Cardiac muscle cell (in vitro differentiated cells and primary cell): ENCODE measurements around the gene TNFRSF4. TPM values are rescaled to one million over a fixed set of nuclear protein-coding genes. Genes with fewer than 3 reads are reported as not detected.

Experiments used
- DNase-seq, 2 donors: peaks; one replicate each; pipeline versions ENCODE4 v3.0.0 to v3.0.0-alpha.2; 2010 to 2017; ENCODE audit warnings: low read depth in 1 of 2, low spot score in 1 of 2
- H3K27ac ChIP-seq: fragments of 200-600 bp; sonication (generic); 2 replicates; pipeline ENCODE4 v1.5.1; 2016
- H3K27me3 ChIP-seq: fragments of 200-600 bp; sonication (generic); 2 replicates; pipeline ENCODE4 v1.6.0; 2016; ENCODE audit warnings: control low read depth
- H3K36me3 ChIP-seq: fragments of 200-600 bp; sonication (generic); 2 replicates; pipeline ENCODE4 v1.5.1; 2016; ENCODE audit warnings: control low read depth
- H3K4me1 ChIP-seq: fragments of 200-600 bp; sonication (generic); 2 replicates; pipeline ENCODE4 v1.8.1; 2017; ENCODE audit warnings: low read depth, mild to moderate bottlenecking, mixed run types
- H3K4me3 ChIP-seq: fragments of 200-600 bp; sonication (generic); 2 replicates; pipeline ENCODE4 v1.5.1; 2016; ENCODE audit warnings: mild to moderate bottlenecking
- H3K9me3 ChIP-seq: fragments of 200-600 bp; sonication (generic); 2 replicates; pipeline ENCODE4 v1.5.1; 2017; ENCODE audit warnings: low read depth, mild to moderate bottlenecking, control low read depth
- CTCF ChIP-seq: IDR thresholded peaks from 2 replicates; pipeline ENCODE4 v1.5.1; 2012; ENCODE audit warnings: low read depth, mild to moderate bottlenecking, low read length
- polyA plus RNA-seq: library from polyadenylated mRNA; unstranded; fragments of >200 nt; fragmentation: Nextera tagmentation; extraction: Ambion mirVana; gene quantifications from 2 replicates; pipeline ENCODE4 v1.2.1, GENCODE V29; 2016
- total RNA-seq: library from RNA; depleted of rRNA; stranded (reverse); fragments of >200 nt; gene quantifications from 2 replicates; pipeline ENCODE4 v1.2.3, GENCODE V29; 2016

The TNFRSF4 gene
- total and polyA plus RNA-seq, 2 experiments from 2014 or later: not detected

GRCh38 chr1:1207571-1207892 lies 6.4 kb downstream of the TNFRSF4 start:
- Histone ChIP-seq H3K4me1 (no peaks in the 10 kb centered on the region), H3K36me3 (no peaks in the 10 kb centered on the region), H3K4me3 (no peak overlapping the region), H3K27ac (no peak overlapping the region), H3K27me3 (peaks cover 48% of the 10 kb centered on the region), H3K9me3 (no peaks in the 10 kb centered on the region)
- no peak for DNase-seq
- TF ChIP-seq CTCF: no peak

- no peak for DNase-seq
- TF ChIP-seq CTCF: peak; percentile 10
- Histone ChIP-seq H3K27me3 (peaks cover 48% of the 10 kb centered on the region), H3K27ac (no peak overlapping the region), H3K9me3 (no peaks in the 10 kb centered on the region), H3K4me3 (no peak overlapping the region), H3K36me3 (no peaks in the 10 kb centered on the region), H3K4me1 (no peaks in the 10 kb centered on the region)
Observed at GRCh38 chr1:1206966-1207531, 6.9 kb downstream of the TNFRSF4 start.

- Histone ChIP-seq H3K4me3 (no peak within 1 kb of the TSS), H3K9me3 (no peaks in the 10 kb centered on the region), H3K36me3 (no peaks in the 10 kb centered on the region), H3K27ac (no peak within 1 kb of the TSS), H3K4me1 (no peaks in the 10 kb centered on the region), H3K27me3 (peaks cover 49% of the 10 kb centered on the region)
- DNase-seq: peak in 1 of 2 donors; percentile 62
- no peak for TF ChIP-seq CTCF
Observed at GRCh38 chr1:1206376-1206965, 7.5 kb downstream of the TNFRSF4 start, which contains the start of gene TNFRSF18. Gene TNFRSF18, minus strand, starts transcription at chr1:1206592. Its CDS starts 21 bp downstream, at chr1:1206571.

GRCh38 chr1:1205769-1206375 lies 8.1 kb downstream of the TNFRSF4 start:
- Histone ChIP-seq H3K36me3 (no peaks in the 10 kb centered on the region), H3K4me3 (no peak overlapping the region), H3K4me1 (no peaks in the 10 kb centered on the region), H3K27me3 (peaks cover 55% of the 10 kb centered on the region), H3K9me3 (no peaks in the 10 kb centered on the region), H3K27ac (no peak overlapping the region)
- no peak for DNase-seq
- TF ChIP-seq CTCF: no peak

- Histone ChIP-seq H3K27ac (no peak overlapping the region), H3K36me3 (no peaks in the 10 kb centered on the region), H3K4me1 (no peaks in the 10 kb centered on the region), H3K9me3 (no peaks in the 10 kb centered on the region), H3K4me3 (no peak overlapping the region), H3K27me3 (peaks cover 62% of the 10 kb centered on the region)
- no peak for DNase-seq
- TF ChIP-seq CTCF: no peak
Observed at GRCh38 chr1:1204998-1205768, 8.8 kb downstream of the TNFRSF4 start.
